GM12891 (cell line): ENCODE data around the gene BBS1.

Experiments used
- PAX5 ChIP-seq: IDR thresholded peaks from 2 replicates; pipeline ENCODE4 v1.6.1; 2011; ENCODE audit warnings: low read length, moderate library complexity, mild to moderate bottlenecking; ENCODE audit not compliant: insufficient read depth, severe bottlenecking
- POLR2A ChIP-seq: IDR thresholded peaks from 2 replicates; pipeline ENCODE4 v1.6.1; 2011; ENCODE audit warnings: low read depth, low read length, control low read depth
- POLR2AphosphoS5 ChIP-seq: IDR thresholded peaks from 2 replicates; pipeline ENCODE4 v1.6.1; 2011; ENCODE audit warnings: low read depth, low read length, control low read depth
- POU2F2 ChIP-seq: IDR thresholded peaks from 2 replicates; pipeline ENCODE4 v1.6.1; 2011; ENCODE audit warnings: low read depth, mild to moderate bottlenecking, control low read depth, low read length, moderate library complexity
- SPI1 ChIP-seq: IDR thresholded peaks from 2 replicates; pipeline ENCODE4 v1.6.1; 2011; ENCODE audit warnings: low read depth, low read length, control low read depth
- TAF1 ChIP-seq: IDR thresholded peaks from 2 replicates; pipeline ENCODE4 v1.6.1; 2011; ENCODE audit warnings: low read depth, low read length, control low read depth

GRCh38 chr11:66546368-66546965, 36.0 kb downstream of the BBS1 start, which contains the start of gene ACTN3:
- no peak for TF ChIP-seq POLR2A
- no peak for TF ChIP-seq POLR2AphosphoS5
- TF ChIP-seq TAF1, result no peak
- no peak for TF ChIP-seq PAX5
- no peak for TF ChIP-seq SPI1
- no peak for TF ChIP-seq POU2F2
